Panc1 (cell line): ENCODE results near the gene COL27A1. TPM values are rescaled to one million over a fixed set of nuclear protein-coding genes. Genes with fewer than 3 reads are reported as not detected.

Experiments
- ATAC-seq: fragments of 200-7000 bp; cut with Tn5 transposase; 2 replicates; pipeline ENCODE4 v1.9.1; 2020; ENCODE audit warnings: mild to moderate bottlenecking, moderate library complexity
- BruUV-seq: library from RNA; stranded (reverse); fragments of 400-500 nt; replicated peaks from 2 replicates; lab custom pipeline; 2021; lab: Mats Ljungman, UMichigan
- CTCF ChIA-PET: fragments of 300-600 bp; sonication (Branson Sonifier 250); formaldehyde crosslinking; loops from one replicate; lab custom pipeline; 2022; ENCODE audit warnings: antibody characterized with exemption; lab: Charles Lee
- POLR2A ChIA-PET: fragments of 300-600 bp; sonication (Branson Sonifier 250); formaldehyde crosslinking; loops from one replicate; lab custom pipeline; 2022; ENCODE audit warnings: antibody characterized with exemption; lab: Charles Lee
- DNase-seq: peaks from one replicate; pipeline ENCODE4 v3.0.0-alpha.2; 2010; ENCODE audit warnings: low read depth, low spot score
- H3K27ac ChIP-seq: 2 replicates; pipeline ENCODE4 v1.5.1; 2011; ENCODE audit warnings: mild to moderate bottlenecking, low read length, inconsistent platforms
- H3K27me3 ChIP-seq: fragments of 200-500 bp; sonication (Bioruptor generic); 2 replicates; pipeline ENCODE4 v1.6.0; 2014; ENCODE audit warnings: low read length, inconsistent platforms; ENCODE audit not compliant: control insufficient read depth, insufficient read depth
- H3K36me3 ChIP-seq: fragments of 200-500 bp; sonication (Bioruptor generic); 2 replicates; pipeline ENCODE4 v1.5.1; 2014; ENCODE audit warnings: inconsistent platforms, mild to moderate bottlenecking, low read length, moderate library complexity; ENCODE audit not compliant: control insufficient read depth, insufficient read depth
- H3K4me1 ChIP-seq: 2 replicates; pipeline ENCODE4 v1.5.1; 2011; ENCODE audit warnings: inconsistent platforms, mild to moderate bottlenecking, low read length, moderate library complexity; ENCODE audit not compliant: control insufficient read depth, insufficient read depth
- H3K4me3 ChIP-seq, 2 experiments: 2 replicates each; pipeline ENCODE4 v1.5.1; 2011 to 2012; ENCODE audit warnings: low read depth in 2 of 2, low read length in 2 of 2, mild to moderate bottlenecking in 2 of 2, inconsistent platforms in 1 of 2, moderate library complexity in 1 of 2
- H3K9me3 ChIP-seq: fragments of 200-500 bp; sonication (Bioruptor generic); 2 replicates; pipeline ENCODE4 v1.5.1; 2014; ENCODE audit warnings: low read depth, mild to moderate bottlenecking, inconsistent platforms, low read length, moderate library complexity; ENCODE audit not compliant: control insufficient read depth, insufficient read depth
- CTCF ChIP-seq: fragments of 450-650 bp; IDR thresholded peaks from 2 replicates; pipeline ENCODE4 v1.5.1; 2017; ENCODE audit warnings: mild to moderate bottlenecking
- POLR2AphosphoS5 ChIP-seq: IDR thresholded peaks from 2 replicates; pipeline ENCODE4 v1.6.1; 2012; ENCODE audit warnings: mild to moderate bottlenecking, low read depth, low read length, moderate library complexity
- REST ChIP-seq, 2 experiments: IDR thresholded peaks; 2 replicates each; pipeline ENCODE4 v1.6.1; 2011 to 2012; ENCODE audit warnings: low read depth in 2 of 2, control low read depth in 1 of 2, low read length in 1 of 2, mild to moderate bottlenecking in 1 of 2, moderate library complexity in 1 of 2; ENCODE audit not compliant: insufficient read depth in 1 of 2
- SIN3A ChIP-seq: IDR thresholded peaks from 2 replicates; pipeline ENCODE4 v1.6.1; 2012; ENCODE audit warnings: low read depth, mild to moderate bottlenecking, low read length, moderate library complexity, borderline replicate concordance; ENCODE audit not compliant: insufficient read depth
- TCF7L2 ChIP-seq: IDR thresholded peaks from 2 replicates; pipeline ENCODE4 v1.6.1; 2011; ENCODE audit warnings: mild to moderate bottlenecking, low read depth, low read length, inconsistent platforms
- in situ Hi-C: cut with HindIII; loops from 2 replicates; pipeline ENCODE4 v1.10.0; 2016; ENCODE audit warnings: low sequenced_read_pairs, low pct_unique_long_range_greater_than_20kb
- intact Hi-C: fragments of 100-400 bp; cut with micrococcal nuclease; formaldehyde crosslinking; loops from one replicate; pipeline ENCODE4 v1.10.0; 2022; ENCODE audit not compliant: unreplicated experiment
- total RNA-seq: library from RNA; stranded (reverse); gene quantifications from one replicate; pipeline ENCODE4 v1.2.1, GENCODE V29; 2021; ENCODE audit not compliant: unreplicated experiment

COL27A1 gene
- total RNA-seq, 1 experiment from 2014 or later = 5.1 TPM

- ATAC-seq (no peak), DNase-seq (no peak)
- H3K27ac ChIP-seq = no peak overlapping the region
- no peaks in the 10 kb centered on the region for H3K27me3 ChIP-seq
- TF ChIP-seq POLR2AphosphoS5 = no peak
- no peak for TF ChIP-seq REST (IDR thresholded peaks at IDR 0.05; ENCODE audit: insufficient read depth in 1 of 2, low read depth in 2 of 2, low read length in 1 of 2)
- no peak for TF ChIP-seq SIN3A
- TF ChIP-seq TCF7L2 = no peak
- TF ChIP-seq CTCF = no peak
- H3K9me3 ChIP-seq = no peaks in the 10 kb centered on the region
- BruUV-seq = no TSS peak
- no peaks in the 10 kb centered on the region for H3K36me3 ChIP-seq
- in situ Hi-C loops (no loop called here), intact Hi-C loops (no loop called here)
- H3K4me3 ChIP-seq = no peak overlapping the region
- POLR2A ChIA-PET = no interaction called here
- CTCF ChIA-PET = interaction anchor here (0.6 kb wide), 1 partner anchor 89 kb away, joined by 3 read pairs; no protein-coding TSS in a partner anchor
- H3K4me1 ChIP-seq = no peaks in the 10 kb centered on the region
Observed at GRCh38 chr9:114247491-114247890, 92.2 kb downstream of the COL27A1 start.

GRCh38 chr9:114248299-114248707, 93.0 kb downstream of the COL27A1 start:
- Histone ChIP-seq H3K4me3 (no peak overlapping the region), H3K9me3 (no peaks in the 10 kb centered on the region), H3K27ac (no peak overlapping the region), H3K4me1 (no peaks in the 10 kb centered on the region), H3K36me3 (no peaks in the 10 kb centered on the region), H3K27me3 (no peaks in the 10 kb centered on the region)
- BruUV-seq = no TSS peak
- no peak for TF ChIP-seq SIN3A
- no peak for TF ChIP-seq REST (IDR thresholded peaks at IDR 0.05; ENCODE audit: insufficient read depth in 1 of 2, low read depth in 2 of 2, low read length in 1 of 2)
- TF ChIP-seq CTCF = no peak
- no peak for TF ChIP-seq TCF7L2
- no peak for TF ChIP-seq POLR2AphosphoS5
- in situ Hi-C loops (no loop called here), intact Hi-C loops (no loop called here)
- CTCF ChIA-PET = interaction anchor here (0.6 kb wide), 1 partner anchor 90 kb away, joined by 3 read pairs; no protein-coding TSS in a partner anchor
- DNase-seq = no peak
- POLR2A ChIA-PET = no interaction called here
- no peak for ATAC-seq
